GM21367 (cell line): ENCODE data around the gene NMT1.
"Not testable (repeated sequence)": the region's sequence is repeated elsewhere in the genome, so short reads cannot be mapped to it uniquely, and the experiment has no call there.

ENCODE experiments used
- ATAC-seq: cut with Tn5 transposase; IDR thresholded peaks from one replicate; pipeline ENCODE4 v1.9.1; 2021; ENCODE audit not compliant: unreplicated experiment

NMT1 gene

GRCh38 chr17:45117848-45118646 lies 56.9 kb downstream of the NMT1 start:
- ATAC-seq = no peak

- ATAC-seq = no peak
Observed at GRCh38 chr17:45118691-45119090, 57.6 kb downstream of the NMT1 start.

DNA sequence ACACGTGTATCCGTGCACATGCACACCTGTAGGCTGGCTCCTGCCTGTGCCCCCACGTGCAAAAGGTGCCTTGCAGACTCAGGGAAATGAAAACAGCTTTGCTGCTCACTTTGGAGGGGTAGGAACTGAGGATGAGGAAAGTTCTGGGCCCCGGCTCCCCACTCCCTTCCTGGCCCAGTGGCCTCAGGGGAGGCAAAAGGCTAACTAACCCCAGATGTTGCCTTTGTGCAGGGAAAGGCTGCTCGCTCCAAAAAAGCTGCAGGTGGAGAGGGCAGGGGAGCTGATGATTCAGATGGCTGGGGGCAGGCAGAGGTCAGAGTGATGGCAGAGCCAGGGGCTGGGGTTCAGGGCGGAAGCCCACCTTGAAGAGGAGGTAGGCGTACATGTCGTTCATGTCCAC lies 58.8 kb downstream of the NMT1 start:
- ATAC-seq = no peak

DNA sequence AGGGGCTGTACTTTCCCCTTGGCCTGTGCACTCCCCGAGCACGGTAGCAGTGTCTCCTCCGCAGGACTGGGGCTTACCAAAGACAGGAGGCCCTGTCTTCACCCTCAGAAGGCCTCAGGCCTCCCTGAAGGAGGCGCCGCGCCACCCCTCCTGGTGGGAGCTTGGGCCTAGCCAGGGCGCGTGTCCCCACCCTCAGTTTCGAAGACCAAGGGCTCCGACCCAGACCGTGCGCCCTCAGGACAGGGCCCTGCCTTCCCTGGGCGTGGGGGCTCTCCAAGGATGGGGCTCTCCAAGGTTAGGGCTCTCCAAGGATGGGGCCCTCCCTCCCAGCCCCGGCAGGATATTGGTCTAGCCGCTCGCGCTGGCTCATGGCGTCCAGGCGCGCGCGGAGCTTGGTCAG lies 59.4 kb downstream of the NMT1 start:
- ATAC-seq = no peak

DNA sequence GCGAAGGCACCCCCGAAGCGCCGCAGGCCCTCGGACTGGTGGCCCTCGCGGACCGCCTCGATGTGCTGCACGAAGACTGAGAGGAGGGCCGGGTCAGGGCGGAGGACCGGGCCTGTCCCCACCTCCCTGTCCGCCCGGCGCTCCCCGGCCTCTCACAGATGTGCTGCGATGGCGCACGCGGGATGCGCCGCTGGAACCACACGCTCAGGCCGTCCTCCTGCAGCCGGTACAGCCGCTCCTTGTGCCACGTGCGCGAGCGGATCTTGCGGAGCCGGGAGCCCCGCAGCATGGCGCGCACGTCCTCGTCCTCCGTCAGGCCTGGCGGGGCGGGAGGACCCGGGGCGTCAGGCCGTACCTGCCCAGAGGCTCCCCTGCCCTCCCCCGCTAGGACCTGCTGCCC lies 59.9 kb downstream of the NMT1 start:
- ATAC-seq = no peak

GRCh38 chr17:45123076-45123770 lies 62.1 kb downstream of the NMT1 start:
- ATAC-seq = no peak

GRCh38 chr17:45123930-45124796 lies 63.0 kb downstream of the NMT1 start:
- no peak for ATAC-seq

DNA sequence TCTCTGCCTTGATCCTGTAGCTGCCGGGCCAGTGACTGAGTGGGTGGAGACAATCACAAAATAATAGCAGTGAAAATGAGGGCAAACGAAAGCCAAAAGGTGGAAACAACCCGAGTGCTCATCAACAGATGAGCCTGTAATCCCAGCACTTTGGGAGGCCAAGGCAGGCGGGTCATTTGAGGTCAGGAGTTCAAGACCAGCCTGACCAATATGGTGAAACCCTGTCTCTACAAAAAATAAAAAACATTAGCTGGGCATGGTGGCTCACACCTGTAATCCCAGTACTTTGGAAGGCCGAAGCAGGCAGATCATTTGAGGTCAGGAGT lies 63.6 kb downstream of the NMT1 start:
- not testable (repeated sequence) for ATAC-seq

DNA sequence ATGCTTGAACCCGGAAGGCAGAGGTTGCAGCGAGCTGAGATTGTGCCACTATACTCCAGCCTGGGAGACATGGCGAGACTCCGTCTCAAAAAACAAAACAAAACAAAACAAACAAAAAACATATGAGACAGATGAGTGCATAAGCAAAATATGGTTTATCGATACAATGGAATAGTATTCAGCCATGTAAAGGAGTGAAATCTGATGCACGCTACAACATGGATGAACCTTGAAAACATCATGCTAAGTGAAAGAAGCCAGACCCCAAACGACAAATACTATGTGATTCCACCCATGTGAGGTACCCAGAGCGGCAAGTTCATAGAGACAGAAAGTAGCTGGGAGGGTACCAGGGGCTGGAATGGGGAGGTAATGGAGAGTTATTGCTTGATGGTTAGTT lies 64.4 kb downstream of the NMT1 start:
- ATAC-seq = no peak

DNA sequence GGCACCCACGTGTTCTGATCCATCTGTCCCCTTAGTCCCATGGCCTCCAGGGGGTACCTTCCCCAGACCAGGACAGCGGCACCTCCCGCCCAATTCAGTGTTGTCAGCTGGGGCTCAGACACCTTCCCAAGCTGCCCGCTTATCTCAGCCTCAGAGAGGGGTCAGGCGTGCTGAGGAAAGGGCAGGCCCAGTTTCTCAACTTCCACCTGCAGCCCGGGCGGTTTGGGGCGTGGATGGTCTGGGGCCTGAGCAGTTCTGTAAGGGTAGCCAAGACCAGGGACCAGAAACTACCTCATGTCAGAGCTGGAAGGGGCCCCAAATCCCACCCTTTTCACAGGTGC lies 66.1 kb downstream of the NMT1 start:
- ATAC-seq = no peak

- no peak for ATAC-seq
Observed at GRCh38 chr17:45127548-45128300, 66.6 kb downstream of the NMT1 start.

- no peak for ATAC-seq
Observed at GRCh38 chr17:45128331-45128730, 67.2 kb downstream of the NMT1 start.

- no peak for ATAC-seq
Observed at GRCh38 chr17:45128989-45129388, 67.9 kb downstream of the NMT1 start.

DNA sequence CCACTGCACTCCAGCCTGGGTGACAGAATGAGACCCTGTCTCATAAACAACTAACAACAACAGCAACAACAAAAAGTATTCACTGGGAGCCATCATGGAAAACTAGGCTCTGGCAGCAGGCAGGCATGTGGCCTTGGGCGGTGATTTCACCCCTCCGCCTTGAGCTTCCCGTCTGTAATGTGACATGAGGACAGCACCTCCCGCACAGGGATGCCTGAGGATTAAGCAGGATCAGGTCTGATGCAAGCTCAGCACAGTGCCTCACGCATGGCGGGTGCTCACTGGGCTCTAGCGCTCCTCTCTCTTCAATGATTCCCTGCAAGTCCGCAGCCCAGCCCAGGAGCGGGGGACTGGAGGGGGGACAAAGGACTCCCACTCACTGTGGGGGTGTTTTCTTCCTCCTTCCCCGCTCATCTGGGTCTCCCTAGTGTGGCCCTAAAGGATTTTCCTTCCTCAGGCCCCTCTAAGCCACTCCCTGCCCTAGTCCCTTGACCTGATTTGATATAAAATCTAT lies 68.4 kb downstream of the NMT1 start:
- no peak for ATAC-seq

GRCh38 chr17:45129940-45130680 lies 69.0 kb downstream of the NMT1 start:
- ATAC-seq = no peak

DNA sequence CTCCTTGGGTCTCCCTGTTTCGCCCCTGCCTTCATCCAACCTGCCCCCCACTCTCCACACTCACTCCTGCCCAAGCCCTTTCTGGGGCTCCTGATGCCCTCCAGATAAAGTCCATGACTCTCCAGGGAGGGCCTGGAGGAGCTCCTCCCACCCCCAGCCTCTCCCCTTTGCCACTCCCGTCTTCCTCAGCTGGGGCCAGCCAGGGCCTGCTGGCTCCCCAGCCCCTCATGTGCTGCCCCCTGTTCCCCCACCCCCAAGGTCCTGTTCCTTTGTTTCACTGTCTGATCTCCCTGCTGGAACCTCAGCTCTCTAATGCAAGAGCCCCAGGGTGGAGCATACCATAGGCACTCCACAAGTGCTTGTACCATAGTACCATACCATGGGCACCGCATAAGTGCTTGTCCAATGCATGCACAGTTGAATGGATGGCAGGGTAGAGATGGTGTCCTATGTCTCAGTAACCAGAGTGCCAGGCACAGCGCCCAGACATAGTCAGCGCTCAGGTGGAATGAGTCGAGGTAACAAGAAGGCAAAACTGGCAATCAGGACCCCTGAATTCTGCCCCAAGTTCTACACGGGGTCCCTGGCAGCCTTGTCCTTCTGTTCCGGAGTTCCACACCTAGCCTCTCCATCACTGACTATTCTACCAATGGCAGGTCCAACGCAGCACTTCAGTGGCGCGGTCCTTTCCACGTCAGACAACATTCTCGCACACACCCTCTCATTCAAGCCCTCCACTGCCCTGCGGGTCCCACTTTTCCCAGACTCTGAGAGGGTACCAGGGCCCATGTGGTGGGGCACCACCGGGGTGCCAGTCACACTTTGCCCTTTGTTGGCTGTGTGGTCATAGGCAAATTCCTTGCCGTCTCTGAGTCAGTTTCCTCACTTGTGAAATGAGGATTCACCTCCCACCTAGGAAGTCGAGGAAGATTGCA lies 69.8 kb downstream of the NMT1 start:
- no peak for ATAC-seq

DNA sequence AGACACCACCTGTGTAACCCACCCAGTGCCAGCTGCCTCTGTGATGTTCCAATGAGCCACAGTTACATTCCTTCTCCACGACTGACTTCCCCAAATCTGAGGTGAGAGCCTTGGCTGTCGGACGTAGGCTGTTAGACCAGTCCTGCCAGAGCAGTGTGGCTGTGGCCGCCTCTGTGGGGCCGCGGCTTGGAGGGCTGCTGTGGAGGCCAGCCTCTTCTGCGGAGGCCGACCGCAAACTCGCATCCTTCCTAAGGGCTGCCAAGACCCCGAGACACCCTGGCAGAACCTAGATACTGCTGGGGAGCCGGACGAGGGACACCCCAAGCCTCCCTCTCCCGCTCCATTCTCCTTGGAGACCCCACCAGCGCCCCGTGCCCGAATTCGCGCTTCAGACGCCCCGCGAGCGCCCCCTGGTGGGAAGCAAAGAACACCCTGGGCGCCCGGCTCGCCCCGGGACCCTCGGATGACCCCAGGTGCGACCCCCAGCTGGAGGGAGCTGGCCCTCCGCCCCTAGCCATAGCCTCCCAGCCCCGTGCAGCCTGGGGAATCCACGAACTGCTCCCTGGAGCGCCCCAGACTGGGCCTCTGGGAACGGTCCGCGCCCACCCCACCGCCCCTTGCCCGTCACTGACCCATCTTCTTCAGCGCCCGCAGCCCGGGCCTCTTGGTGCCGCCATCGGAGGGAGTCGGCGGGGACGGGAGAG lies 70.7 kb downstream of the NMT1 start:
- ATAC-seq = no peak

- no peak for ATAC-seq
Observed at GRCh38 chr17:45132320-45132571, 71.1 kb downstream of the NMT1 start, which contains the start of gene PLCD3. TSS of gene PLCD3 (minus strand) at chr17:45132515. CDS start at chr17:45132410, 105 bp downstream.
